Nephron progenitor cell (in vitro differentiated cells): ENCODE measurements around the gene AOPEP.
A peak's percentile ranks its signal among the peaks of the same experiment; 100 is the strongest.

Experiments
- DNase-seq: peaks from one replicate; pipeline ENCODE4 v3.0.0; 2021
- H3K27ac Mint-ChIP-seq: 2 replicates; pipeline ENCODE4 v1.8.0; 2021; ENCODE audit warnings: mild to moderate bottlenecking, moderate library complexity, mixed read lengths
- H3K27me3 Mint-ChIP-seq: 2 replicates; pipeline ENCODE4 v1.8.0; 2021; ENCODE audit warnings: mild to moderate bottlenecking, low read depth, mixed read lengths; ENCODE audit not compliant: poor library complexity
- H3K36me3 Mint-ChIP-seq: 2 replicates; pipeline ENCODE4 v1.8.0; 2021; ENCODE audit warnings: low read depth, mixed read lengths
- H3K4me1 Mint-ChIP-seq: 2 replicates; pipeline ENCODE4 v1.8.0; 2021; ENCODE audit warnings: mixed read lengths
- H3K4me3 Mint-ChIP-seq: 2 replicates; pipeline ENCODE4 v1.8.0; 2021; ENCODE audit warnings: mild to moderate bottlenecking, moderate library complexity, mixed read lengths
- H3K9me3 Mint-ChIP-seq: 2 replicates; pipeline ENCODE4 v1.8.0; 2021; ENCODE audit warnings: mild to moderate bottlenecking, moderate library complexity, mixed read lengths
- CTCF ChIP-seq: fragments of 200-600 bp; sonication (generic); IDR thresholded peaks from 2 replicates; pipeline ENCODE4 v1.5.0; 2021; ENCODE audit warnings: antibody characterized with exemption

The AOPEP gene

GRCh38 chr9:95004411-95005277 is 278.1 kb downstream of the AOPEP start:
- DNase-seq, result peak; percentile 69
- Mint-ChIP-seq H3K4me3 (peak overlapping the region; percentile 90), H3K36me3 (peaks cover 5% of the 10 kb centered on the region), H3K27me3 (peaks cover 4% of the 10 kb centered on the region), H3K27ac (no peak overlapping the region), H3K9me3 (no peaks in the 10 kb centered on the region), H3K4me1 (peaks cover 70% of the 10 kb centered on the region)
- no peak for TF ChIP-seq CTCF

DNA sequence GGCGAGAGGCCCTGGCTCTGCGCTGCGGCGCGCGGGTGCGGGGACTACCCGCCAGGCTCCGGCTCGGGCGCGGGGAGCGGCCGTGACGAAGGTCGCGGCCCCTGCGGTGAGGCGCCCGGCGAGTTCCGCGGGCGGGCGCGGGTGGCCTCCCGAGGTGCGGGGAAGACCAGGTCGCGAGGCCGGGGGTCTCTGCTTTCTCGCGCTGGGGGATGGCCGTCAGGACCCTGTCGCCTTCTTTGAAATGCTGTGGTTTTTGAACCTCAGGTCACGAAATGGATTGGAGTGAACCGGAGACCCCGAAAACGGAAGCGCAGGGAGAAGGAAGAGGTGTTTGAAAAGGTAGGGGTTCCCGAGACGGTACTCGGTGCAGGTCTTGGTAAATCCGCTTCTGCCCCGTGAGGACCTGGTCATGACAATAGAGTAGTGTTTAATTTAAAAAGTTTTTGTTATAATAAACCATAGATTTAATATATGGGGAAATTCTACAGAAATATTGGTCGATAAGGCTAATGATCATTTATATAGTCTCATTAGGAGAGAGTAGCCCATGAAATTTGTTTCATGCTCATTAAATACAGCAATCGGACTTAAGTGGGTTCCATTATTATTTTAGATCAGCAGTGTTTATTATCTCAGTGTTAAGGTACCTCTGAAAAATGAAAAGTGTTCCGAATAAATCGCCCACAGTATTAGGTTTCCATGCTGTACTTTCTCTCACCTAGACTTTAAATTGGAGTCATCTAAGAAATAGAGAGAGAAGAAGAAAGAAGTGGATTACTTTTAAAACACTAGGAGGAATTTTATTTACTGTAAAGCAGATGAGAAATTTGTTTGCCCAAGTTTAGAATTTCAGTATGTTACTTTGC is 279.0 kb downstream of the AOPEP start:
- peaks cover 7% of the 10 kb centered on the region for H3K36me3 Mint-ChIP-seq
- H3K9me3 Mint-ChIP-seq, result no peaks in the 10 kb centered on the region
- DNase-seq, result peak; percentile 18
- H3K4me3 Mint-ChIP-seq, result peak overlapping the region; percentile 95
- H3K27me3 Mint-ChIP-seq, result peaks cover 4% of the 10 kb centered on the region
- H3K27ac Mint-ChIP-seq, result peak overlapping the region; percentile 83
- TF ChIP-seq CTCF, result no peak
- peaks cover 64% of the 10 kb centered on the region for H3K4me1 Mint-ChIP-seq

- no peak for TF ChIP-seq CTCF
- H3K27ac Mint-ChIP-seq, result peak overlapping the region; percentile 70
- no peak for DNase-seq
- H3K4me3 Mint-ChIP-seq, result peak overlapping the region; percentile 65
- peaks cover 10% of the 10 kb centered on the region for H3K36me3 Mint-ChIP-seq
- H3K9me3 Mint-ChIP-seq, result no peaks in the 10 kb centered on the region
- H3K4me1 Mint-ChIP-seq, result peaks cover 57% of the 10 kb centered on the region
- H3K27me3 Mint-ChIP-seq, result peaks cover 4% of the 10 kb centered on the region
Measured at GRCh38 chr9:95007226-95007869, 280.8 kb downstream of the AOPEP start.

- DNase-seq, result peak; percentile 40
- Mint-ChIP-seq H3K4me3 (peak overlapping the region; percentile 65), H3K9me3 (no peaks in the 10 kb centered on the region), H3K36me3 (peaks cover 13% of the 10 kb centered on the region), H3K27ac (peak overlapping the region; percentile 14), H3K27me3 (peaks cover 4% of the 10 kb centered on the region), H3K4me1 (peaks cover 48% of the 10 kb centered on the region)
- TF ChIP-seq CTCF, result no peak
Measured at GRCh38 chr9:95008151-95008771, 281.8 kb downstream of the AOPEP start.

GRCh38 chr9:95009459-95009858 is 283.0 kb downstream of the AOPEP start:
- H3K4me1 Mint-ChIP-seq, result peaks cover 39% of the 10 kb centered on the region
- no peak overlapping the region for H3K27ac Mint-ChIP-seq
- peaks cover 4% of the 10 kb centered on the region for H3K27me3 Mint-ChIP-seq
- no peaks in the 10 kb centered on the region for H3K9me3 Mint-ChIP-seq
- DNase-seq, result no peak
- peaks cover 20% of the 10 kb centered on the region for H3K36me3 Mint-ChIP-seq
- no peak for TF ChIP-seq CTCF
- H3K4me3 Mint-ChIP-seq, result no peak overlapping the region
